K562 (cell line): ENCODE results near the gene TRABD2B. TPM values are rescaled to one million over a fixed set of nuclear protein-coding genes. Genes with fewer than 3 reads are reported as not detected.

ENCODE experiments used
- ATAC-seq: fragments of 200-7000 bp; cut with Tn5 transposase; 3 replicates; pipeline ENCODE4 v1.9.1; 2020; ENCODE audit warnings: moderate library complexity
- BruUV-seq: library from RNA; stranded (reverse); fragments of 400-500 nt; replicated peaks from 2 replicates; lab custom pipeline; 2021; lab: Mats Ljungman, UMichigan
- CTCF ChIA-PET: fragments of 300-600 bp; formaldehyde crosslinking; extraction: SDS; loops from one replicate; lab custom pipeline; 2021; ENCODE audit warnings: low intra/inter-chr PET ratio; lab: Yijun Ruan, JAX
- POLR2A ChIA-PET: fragments of 300-600, 350-650 bp; sonication (Branson Sonifier 250); formaldehyde crosslinking; extraction: SDS; loops from one replicate; lab custom pipeline; 2021; ENCODE audit warnings: antibody characterized with exemption, inconsistent platforms; lab: Yijun Ruan, JAX
- DNase-seq, 4 experiments: peaks; one replicate each; pipeline versions ENCODE4 v3.0.0 to v3.0.0-alpha.2; 2011 to 2018; ENCODE audit warnings: low spot score in 3 of 4, mixed read lengths in 3 of 4; ENCODE audit errors: extremely low read depth in 1 of 4
- FAIRE-seq: peaks from 2 replicates; lab custom pipeline; 2011; peaks lifted over from hg19 to GRCh38; lab: Jason Lieb, UNC
- H2AFZ ChIP-seq: 2 replicates; pipeline ENCODE4 v1.6.0; 2011; ENCODE audit warnings: low read depth, low read length, control low read depth, inconsistent platforms
- H3K27ac ChIP-seq: fragments of 200-600 bp; 3 replicates; pipeline ENCODE4 v1.8.0; 2011; ENCODE audit warnings: low read depth, mild to moderate bottlenecking, control low read depth, inconsistent platforms, low read length, moderate library complexity, mixed read lengths; ENCODE audit errors: extremely low read depth
- H3K27me3 ChIP-seq, 2 experiments: fragments of 300-600 bp in 1 of 2; 2 replicates in 1 of 2; 3 replicates in 1 of 2; pipeline versions ENCODE4 v1.6.0 to v1.8.0; 2011; ENCODE audit warnings: inconsistent platforms in 2 of 2, low read length in 2 of 2, mild to moderate bottlenecking in 1 of 2, mixed read lengths in 1 of 2, moderate library complexity in 1 of 2; ENCODE audit not compliant: control insufficient read depth in 2 of 2, insufficient read depth in 2 of 2
- H3K36me3 ChIP-seq: fragments of 300-600 bp; 3 replicates; pipeline ENCODE4 v1.8.0; 2011; ENCODE audit warnings: mild to moderate bottlenecking, low read length, inconsistent platforms; ENCODE audit not compliant: control insufficient read depth, insufficient read depth
- H3K4me1 ChIP-seq, 2 experiments: fragments of 200-600 bp in 1 of 2; replicated peaks in 1 of 2; 2 replicates in 1 of 2; 3 replicates in 1 of 2; pipeline versions ENCODE4 v1.5.1 to v1.8.0; 2011; ENCODE audit warnings: inconsistent platforms in 2 of 2, low read length in 2 of 2, mild to moderate bottlenecking in 1 of 2, mixed read lengths in 1 of 2, moderate library complexity in 1 of 2; ENCODE audit not compliant: control insufficient read depth in 2 of 2, insufficient read depth in 2 of 2
- H3K4me2 ChIP-seq: 2 replicates; pipeline ENCODE4 v1.6.1; 2011; ENCODE audit warnings: low read length, control low read depth, inconsistent platforms, mixed read lengths; ENCODE audit not compliant: insufficient read depth
- H3K4me3 ChIP-seq: fragments of 200-600 bp; sonication (generic), shearing (Covaris generic); 2 replicates; pipeline ENCODE4 v1.5.1; 2016; ENCODE audit warnings: control low read depth, inconsistent platforms
- H3K79me2 ChIP-seq: fragments of 200-600 bp; 3 replicates; pipeline ENCODE4 v1.8.0; 2011; ENCODE audit warnings: low read length, inconsistent platforms; ENCODE audit not compliant: control insufficient read depth, insufficient read depth
- H3K9ac ChIP-seq, 2 experiments: 2 replicates each; pipeline versions ENCODE4 v1.6.0 to v1.6.1; 2011; ENCODE audit warnings: low read depth in 2 of 2, low read length in 2 of 2, control low read depth in 1 of 2, inconsistent platforms in 1 of 2, mild to moderate bottlenecking in 1 of 2, mixed read lengths in 1 of 2; ENCODE audit not compliant: insufficient read depth in 1 of 2
- H3K9me1 ChIP-seq: one replicate; pipeline ENCODE4 v1.6.0; 2011; ENCODE audit warnings: inconsistent platforms, mild to moderate bottlenecking, low read length, moderate library complexity; ENCODE audit not compliant: control insufficient read depth, insufficient read depth
- H3K9me3 ChIP-seq: replicated peaks from 2 replicates; pipeline ENCODE4 v1.5.1; 2011; ENCODE audit warnings: low read depth, low read length, inconsistent platforms; ENCODE audit not compliant: control insufficient read depth, insufficient read depth
- H4K20me1 ChIP-seq: replicated peaks from 2 replicates; pipeline ENCODE4 v1.6.1; 2011; ENCODE audit warnings: low read length, inconsistent platforms, mixed read lengths; ENCODE audit not compliant: control insufficient read depth, insufficient read depth
- BHLHE40 ChIP-seq: IDR thresholded peaks from 2 replicates; pipeline ENCODE4 v1.6.1; 2011; ENCODE audit warnings: low read length, improper control_type of control experiment
- DNMT1 ChIP-seq: fragments of 450-650 bp; IDR thresholded peaks from 2 replicates; pipeline ENCODE4 v1.6.1; 2016; ENCODE audit warnings: antibody characterized with exemption, mild to moderate bottlenecking
- ESRRA ChIP-seq: fragments of 450-650 bp; IDR thresholded peaks from 2 replicates; pipeline ENCODE4 v1.6.1; 2014; ENCODE audit warnings: low read depth, mild to moderate bottlenecking, moderate library complexity, borderline replicate concordance
- MEF2D ChIP-seq: conservative IDR thresholded peaks from 2 replicates; pipeline ENCODE4 v1.6.1; 2016; ENCODE audit warnings: low read depth, missing genetic modification characterization, missing compliant biosample characterization
- MTA1 ChIP-seq: fragments of 450-650 bp; IDR thresholded peaks from 2 replicates; pipeline ENCODE4 v1.6.1; 2017; ENCODE audit warnings: borderline replicate concordance
- MTF1 ChIP-seq: fragments of 250-450 bp; sonication (Bioruptor Pico); IDR thresholded peaks from 2 replicates; pipeline ENCODE4 v1.9.0; 2021; ENCODE audit warnings: moderate library complexity, mild to moderate bottlenecking, inconsistent platforms, borderline replicate concordance
- NCOA6 ChIP-seq: fragments of 450-650 bp; IDR thresholded peaks from 2 replicates; pipeline ENCODE4 v1.6.1; 2017; ENCODE audit warnings: mild to moderate bottlenecking
- NFIX ChIP-seq: fragments of 250-450 bp; sonication (Bioruptor Pico); IDR thresholded peaks from 2 replicates; pipeline ENCODE4 v1.4.0; 2020; ENCODE audit warnings: low read depth, mild to moderate bottlenecking, moderate library complexity
- RAD21 ChIP-seq, 2 experiments: fragments of 250-450 bp in 1 of 2; fragments of 450-650 bp in 1 of 2; sonication (Bioruptor Pico) in 1 of 2; formaldehyde crosslinking in 1 of 2; IDR thresholded peaks in 1 of 2; conservative IDR thresholded peaks in 1 of 2; 2 replicates each; pipeline versions ENCODE4 v1.4.0 to v1.8.0; 2020 to 2022; ENCODE audit warnings: mild to moderate bottlenecking in 2 of 2, moderate library complexity in 1 of 2
- TAF1 ChIP-seq: IDR thresholded peaks from 2 replicates; pipeline ENCODE4 v1.6.1; 2011; ENCODE audit warnings: mild to moderate bottlenecking, low read length, moderate library complexity; ENCODE audit not compliant: insufficient read depth, control insufficient read depth, severe bottlenecking; ENCODE audit errors: extremely low read depth
- XRCC5 ChIP-seq: fragments of 200-400 bp; formaldehyde crosslinking; IDR thresholded peaks from 2 replicates; pipeline ENCODE4 v1.6.1; 2017; ENCODE audit warnings: low read depth, mild to moderate bottlenecking, low read length
- ZNF146 ChIP-seq: IDR thresholded peaks from one replicate; pipeline ENCODE4 v1.6.1; 2018; ENCODE audit warnings: missing compliant biosample characterization; ENCODE audit not compliant: unreplicated experiment
- ZNF232 ChIP-seq: sonication (generic); formaldehyde crosslinking; IDR thresholded peaks from 2 replicates; pipeline ENCODE4 v1.8.0; 2022; ENCODE audit warnings: mild to moderate bottlenecking, missing genetic modification reagents
- ZNF707 ChIP-seq: fragments of 250-450 bp; sonication (Bioruptor Pico); conservative IDR thresholded peaks from 2 replicates; pipeline ENCODE4 v1.8.0; 2022; ENCODE audit warnings: inconsistent platforms, mild to moderate bottlenecking, moderate library complexity
- WGBS: fragments of 100-300 bp; shearing (Covaris generic); methylation state at CpG from one replicate; pipeline ENCODE4 v1.1.6; 2016; ENCODE audit warnings: low coverage, mixed read lengths; ENCODE audit not compliant: insufficient coverage; ENCODE audit errors: missing lambda C conversion rate; 5-methylcytosine and 5-hydroxymethylcytosine counted together
- in situ Hi-C: fragments of 300-500 bp; cut with MboI; formaldehyde crosslinking; loops from 4 replicates; pipeline ENCODE4 v1.15.0; 2018; ENCODE audit warnings: inconsistent platforms, mixed read lengths
- intact Hi-C: fragments of 100-400 bp; cut with micrococcal nuclease; formaldehyde crosslinking; loops from 2 replicates; pipeline ENCODE4 v1.14.2; 2022
- polyA plus RNA-seq, 8 experiments: library from polyadenylated mRNA; depleted of rRNA in 4 of 8; stranded (reverse) in 5 of 8; unstranded in 3 of 8; fragments of >200 nt; fragmentation: Nextera tagmentation in 2 of 8; fragmentation: Illumina TruSeq in 1 of 8; extraction: Ambion mirVana in 2 of 8; extraction: Trizol in 1 of 8; gene quantifications; 2 replicates each; pipeline versions ENCODE4 v1.2.1 to v1.2.3, GENCODE V29; 2011 to 2014; ENCODE audit warnings: inconsistent platforms in 1 of 8, missing spikeins in 1 of 8
- total RNA-seq, 7 experiments: library from RNA; depleted of rRNA in 6 of 7; stranded (reverse); fragments of >200 nt in 6 of 7; fragmentation: Illumina TruSeq in 2 of 7; extraction: Trizol in 2 of 7; gene quantifications; 2 replicates each; pipeline versions ENCODE4 v1.2.1 to v1.2.3, GENCODE V29; 2011 to 2021; ENCODE audit warnings: low replicate concordance in 1 of 7
- TF ChIP-seq, protein P1 (sequence below), 3 experiments: IDR thresholded peaks in 2 of 3; conservative IDR thresholded peaks in 1 of 3; 2 replicates each; pipeline ENCODE4 v1.5.1; 2011 to 2012; ENCODE audit warnings: low read length in 3 of 3, mild to moderate bottlenecking in 3 of 3, control low read depth in 2 of 3, improper control_type of control experiment in 1 of 3, inconsistent platforms in 1 of 3, low read depth in 1 of 3, mixed read lengths in 1 of 3, moderate library complexity in 1 of 3; ENCODE audit not compliant: insufficient read depth in 2 of 3
- TF ChIP-seq, protein P2 (sequence below): fragments of 250-450 bp; sonication (Bioruptor Pico); IDR thresholded peaks from 2 replicates; pipeline ENCODE4 v1.8.0; 2021; ENCODE audit warnings: mild to moderate bottlenecking, moderate library complexity
- TF ChIP-seq, protein P3 (sequence below): fragments of 250-450 bp; sonication (Bioruptor Pico); IDR thresholded peaks from 2 replicates; pipeline ENCODE4 v1.8.0; 2021; ENCODE audit warnings: moderate library complexity, mild to moderate bottlenecking, inconsistent platforms

Gene TRABD2B
- total and polyA plus RNA-seq, 9 of the 15 experiments (the other 6 are each of a cell fraction or from before 2014, with no cell fraction given): not detected

DNA sequence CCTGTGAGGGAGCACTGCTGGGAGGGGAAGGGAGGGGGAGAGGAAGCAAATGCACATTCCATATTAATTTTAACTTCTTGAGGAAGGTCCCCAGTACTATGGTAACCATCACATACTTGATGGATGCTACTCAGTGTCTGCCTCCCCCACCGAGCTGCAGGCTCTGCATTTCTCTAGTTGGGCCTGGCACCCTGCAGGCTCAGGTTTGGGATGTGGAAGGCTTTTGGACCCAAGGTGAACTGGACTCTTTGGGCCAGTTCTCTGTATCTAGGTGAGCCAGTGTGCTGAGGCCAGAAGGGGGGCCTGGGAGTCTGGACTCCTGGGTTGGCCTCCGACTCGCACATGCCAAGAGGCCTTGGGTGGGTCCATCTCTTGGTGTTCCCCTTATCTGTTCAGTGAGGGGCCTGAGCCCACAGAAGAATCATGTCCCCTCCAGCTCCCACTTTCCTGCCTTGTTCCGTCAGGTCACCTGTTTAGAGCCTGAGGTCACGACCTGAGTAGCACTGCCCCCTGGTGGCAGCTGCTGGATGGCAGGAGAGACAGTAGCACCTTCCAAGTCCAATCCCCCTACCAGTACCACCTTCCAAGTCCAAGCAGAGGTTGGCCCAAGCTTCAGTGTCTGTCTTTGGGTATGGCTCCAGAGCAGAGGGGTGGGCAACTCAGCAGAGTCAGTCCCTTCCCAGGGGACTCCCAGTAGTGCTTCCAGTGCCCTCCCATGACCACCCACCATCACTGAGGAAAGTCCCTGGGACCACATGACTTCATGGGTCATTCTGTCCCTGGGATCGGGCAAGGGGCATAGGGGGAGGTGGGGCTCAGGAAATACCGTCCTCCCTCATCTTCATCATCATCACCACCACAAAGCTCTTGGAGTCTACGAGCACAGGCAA is 241.8 kb downstream of the TRABD2B start:
- 18% methylated on average over 8 of the region's 8 CpGs for WGBS
- no peaks in the 10 kb centered on the region for H3K79me2 ChIP-seq
- H3K4me1 ChIP-seq: peaks cover 0 to 3% of the 10 kb centered on the region in 2 experiments; a peak in 1 of 5 replicates
- H3K4me2 ChIP-seq: no peak overlapping the region
- H3K9me1 ChIP-seq: no peaks in the 10 kb centered on the region
- peak; percentile 93 for ATAC-seq
- ChIA-PET CTCF (interaction anchor here (0.6 kb wide), 1 partner anchor 17 kb away, joined by 3 read pairs; no protein-coding TSS in a partner anchor), POLR2A (interaction anchor here (0.6 kb wide), 1 partner anchor 350 kb away, joined by 5 read pairs; no protein-coding TSS in a partner anchor)
- peak; percentile 92 for FAIRE-seq
- in situ Hi-C loops: loop anchor here (25.0 kb wide), 1 partner anchor 457 kb away; the partner anchor contains the start of gene SLC5A9
- H3K27ac ChIP-seq: no peak overlapping the region
- BruUV-seq: no TSS peak
- H3K9me3 ChIP-seq: no peaks in the 10 kb centered on the region
- no peak overlapping the region for H2AFZ ChIP-seq
- H4K20me1 ChIP-seq: 0 out of 2 replicates have a peak, but pooled peaks cover 11% of the 10 kb centered on the region
- no peak overlapping the region for H3K9ac ChIP-seq
- H3K4me3 ChIP-seq: no peak overlapping the region
- peak; percentile 68 to 83 (median 80) for DNase-seq
- intact Hi-C loops: no loop called here
- H3K36me3 ChIP-seq: no peaks in the 10 kb centered on the region
- peaks cover 18 to 37% of the 10 kb centered on the region in 2 experiments; a peak in 4 of 5 replicates for H3K27me3 ChIP-seq
- TF ChIP-seq NCOA6 (no peak), MTA1 (no peak), XRCC5 (peak; percentile 86; the same call in 1 of the 2 replicates), RAD21 (CRISPR knock-in tag; conservative IDR thresholded peaks at IDR 0.05 in 1 of 2, IDR thresholded peaks at IDR 0.05 in 1 of 2) (peak; percentile 15 to 55; a peak in 1 of 4 replicates), ZNF707 (CRISPR knock-in tag) (no peak), NFIX (CRISPR knock-in tag) (no peak), ZNF146 (CRISPR knock-in tag) (no peak), ESRRA (peak; percentile 69), MTF1 (CRISPR knock-in tag) (no peak), BHLHE40 (peak; percentile 77), TAF1 (no peak), DNMT1 (no peak), ZNF232 (CRISPR knock-in tag) (no peak), MEF2D (tag) (no peak)
- TF ChIP-seq, protein P1, sequence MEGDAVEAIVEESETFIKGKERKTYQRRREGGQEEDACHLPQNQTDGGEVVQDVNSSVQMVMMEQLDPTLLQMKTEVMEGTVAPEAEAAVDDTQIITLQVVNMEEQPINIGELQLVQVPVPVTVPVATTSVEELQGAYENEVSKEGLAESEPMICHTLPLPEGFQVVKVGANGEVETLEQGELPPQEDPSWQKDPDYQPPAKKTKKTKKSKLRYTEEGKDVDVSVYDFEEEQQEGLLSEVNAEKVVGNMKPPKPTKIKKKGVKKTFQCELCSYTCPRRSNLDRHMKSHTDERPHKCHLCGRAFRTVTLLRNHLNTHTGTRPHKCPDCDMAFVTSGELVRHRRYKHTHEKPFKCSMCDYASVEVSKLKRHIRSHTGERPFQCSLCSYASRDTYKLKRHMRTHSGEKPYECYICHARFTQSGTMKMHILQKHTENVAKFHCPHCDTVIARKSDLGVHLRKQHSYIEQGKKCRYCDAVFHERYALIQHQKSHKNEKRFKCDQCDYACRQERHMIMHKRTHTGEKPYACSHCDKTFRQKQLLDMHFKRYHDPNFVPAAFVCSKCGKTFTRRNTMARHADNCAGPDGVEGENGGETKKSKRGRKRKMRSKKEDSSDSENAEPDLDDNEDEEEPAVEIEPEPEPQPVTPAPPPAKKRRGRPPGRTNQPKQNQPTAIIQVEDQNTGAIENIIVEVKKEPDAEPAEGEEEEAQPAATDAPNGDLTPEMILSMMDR (IDR thresholded peaks at IDR 0.05 in 2 of 3, conservative IDR thresholded peaks at IDR 0.05 in 1 of 3; ENCODE audit: insufficient read depth in 2 of 3, low read depth in 1 of 3, low read length in 3 of 3): peak; percentile 76 to 94 (median 84)
- TF ChIP-seq, protein P2, sequence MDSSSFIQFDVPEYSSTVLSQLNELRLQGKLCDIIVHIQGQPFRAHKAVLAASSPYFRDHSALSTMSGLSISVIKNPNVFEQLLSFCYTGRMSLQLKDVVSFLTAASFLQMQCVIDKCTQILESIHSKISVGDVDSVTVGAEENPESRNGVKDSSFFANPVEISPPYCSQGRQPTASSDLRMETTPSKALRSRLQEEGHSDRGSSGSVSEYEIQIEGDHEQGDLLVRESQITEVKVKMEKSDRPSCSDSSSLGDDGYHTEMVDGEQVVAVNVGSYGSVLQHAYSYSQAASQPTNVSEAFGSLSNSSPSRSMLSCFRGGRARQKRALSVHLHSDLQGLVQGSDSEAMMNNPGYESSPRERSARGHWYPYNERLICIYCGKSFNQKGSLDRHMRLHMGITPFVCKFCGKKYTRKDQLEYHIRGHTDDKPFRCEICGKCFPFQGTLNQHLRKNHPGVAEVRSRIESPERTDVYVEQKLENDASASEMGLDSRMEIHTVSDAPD: no peak
- TF ChIP-seq, protein P3, sequence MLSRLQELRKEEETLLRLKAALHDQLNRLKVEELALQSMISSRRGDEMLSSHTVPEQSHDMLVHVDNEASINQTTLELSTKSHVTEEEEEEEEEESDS (CRISPR knock-in tag): no peak
